ENCODE data around the gene TSPAN18.

DNA sequence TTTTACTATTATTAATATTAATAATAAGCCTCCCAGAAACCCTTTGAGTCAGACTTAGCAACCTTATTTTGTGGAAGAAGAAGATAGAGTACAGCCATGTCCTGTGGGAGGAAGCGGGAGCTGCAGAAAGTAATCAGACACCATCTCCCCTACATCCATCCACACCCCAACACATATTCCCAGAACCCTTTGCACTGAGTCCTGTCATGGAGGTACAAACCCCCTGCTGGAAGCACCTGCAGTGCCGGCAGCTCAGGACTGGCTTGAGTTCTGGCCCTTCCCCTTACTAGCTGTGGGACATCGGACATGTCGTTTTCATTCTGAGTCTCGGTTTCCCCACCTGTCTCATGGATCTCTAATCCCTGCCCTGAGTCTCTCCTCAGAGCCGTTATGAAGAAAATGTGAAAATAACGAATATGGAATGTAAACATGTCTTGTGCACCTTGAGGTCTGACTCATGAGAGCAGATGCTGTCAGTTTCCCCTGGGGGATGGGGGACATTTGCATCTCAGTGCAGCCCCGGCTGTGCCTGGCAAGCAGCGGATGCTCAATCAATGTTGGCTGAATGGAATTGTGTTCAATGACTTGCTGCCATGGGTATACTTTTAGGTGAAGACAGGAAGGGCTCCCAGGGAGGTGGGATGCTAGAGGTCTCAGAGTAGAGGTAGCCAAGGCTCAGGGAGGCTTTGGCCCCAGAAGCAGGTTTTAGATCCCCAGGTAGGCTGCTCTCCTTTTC is 178.5 kb downstream of the TSPAN18 start:
- TF ChIP-seq, protein P1, sequence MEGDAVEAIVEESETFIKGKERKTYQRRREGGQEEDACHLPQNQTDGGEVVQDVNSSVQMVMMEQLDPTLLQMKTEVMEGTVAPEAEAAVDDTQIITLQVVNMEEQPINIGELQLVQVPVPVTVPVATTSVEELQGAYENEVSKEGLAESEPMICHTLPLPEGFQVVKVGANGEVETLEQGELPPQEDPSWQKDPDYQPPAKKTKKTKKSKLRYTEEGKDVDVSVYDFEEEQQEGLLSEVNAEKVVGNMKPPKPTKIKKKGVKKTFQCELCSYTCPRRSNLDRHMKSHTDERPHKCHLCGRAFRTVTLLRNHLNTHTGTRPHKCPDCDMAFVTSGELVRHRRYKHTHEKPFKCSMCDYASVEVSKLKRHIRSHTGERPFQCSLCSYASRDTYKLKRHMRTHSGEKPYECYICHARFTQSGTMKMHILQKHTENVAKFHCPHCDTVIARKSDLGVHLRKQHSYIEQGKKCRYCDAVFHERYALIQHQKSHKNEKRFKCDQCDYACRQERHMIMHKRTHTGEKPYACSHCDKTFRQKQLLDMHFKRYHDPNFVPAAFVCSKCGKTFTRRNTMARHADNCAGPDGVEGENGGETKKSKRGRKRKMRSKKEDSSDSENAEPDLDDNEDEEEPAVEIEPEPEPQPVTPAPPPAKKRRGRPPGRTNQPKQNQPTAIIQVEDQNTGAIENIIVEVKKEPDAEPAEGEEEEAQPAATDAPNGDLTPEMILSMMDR (IDR thresholded peaks at IDR 0.05; ENCODE audit: insufficient read depth, low read depth, low read length): no peak
- no peak for TF ChIP-seq EZH2 (IDR thresholded peaks at IDR 0.05; ENCODE audit: insufficient read depth, low read length)
